Stimulated activated CD8-positive, alpha-beta memory T cell treated with anti-CD3 and anti-CD28 coated beads, Interleukin-2, amount 100 ng/mL, for 1 hour (primary cell): ENCODE data around the gene KLRC2.
"Not testable (repeated sequence)": the region's sequence is repeated elsewhere in the genome, so short reads cannot be mapped to it uniquely, and the experiment has no call there.

Experiments used
- DNase-seq, 2 donors: peaks; one replicate each; pipeline ENCODE4 v3.0.0-alpha.2; 2020; ENCODE audit warnings: low read depth in 2 of 2

Gene KLRC2

GRCh38 chr12:10405294-10405693, 30.5 kb downstream of the KLRC2 start:
- no peak for DNase-seq

DNA sequence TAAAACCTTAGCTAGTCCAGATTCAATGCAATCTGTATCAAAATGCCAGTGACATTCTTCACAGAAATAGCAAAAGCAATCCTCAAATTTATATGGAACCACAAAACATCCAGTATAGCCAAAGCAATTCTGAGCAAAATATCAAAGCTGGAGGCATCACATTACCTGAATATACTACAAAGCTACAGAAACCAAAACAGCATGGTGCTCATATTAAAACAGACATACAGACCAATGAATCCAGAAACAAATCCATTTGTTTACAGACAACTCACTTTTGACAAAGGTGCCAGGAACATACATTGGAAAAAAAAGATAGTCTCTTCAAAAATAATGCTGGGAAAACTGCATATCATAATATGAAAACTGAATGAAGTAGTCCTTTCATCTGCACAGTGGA, 31.0 kb downstream of the KLRC2 start:
- no peak for DNase-seq

GRCh38 chr12:10400829-10401228, 35.0 kb downstream of the KLRC2 start:
- DNase-seq = no peak

DNA sequence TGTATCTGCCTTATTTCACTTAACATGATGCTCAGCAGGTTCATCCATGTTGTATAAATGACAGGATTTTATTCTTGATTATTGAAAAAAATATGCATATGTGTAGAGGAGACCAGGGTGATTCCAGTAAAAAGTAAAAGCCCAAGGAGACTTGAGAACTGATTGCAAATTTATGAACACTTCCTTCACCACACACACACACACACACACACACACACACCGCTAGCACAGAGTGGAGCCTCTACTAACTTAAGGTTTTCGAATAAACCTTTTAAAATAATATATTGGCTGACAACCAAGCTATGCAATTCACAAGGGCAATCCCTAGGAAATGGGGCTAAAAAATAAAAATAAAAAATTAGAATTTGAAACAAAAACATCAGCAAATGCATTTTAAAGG, 37.6 kb downstream of the KLRC2 start:
- DNase-seq = no peak

DNA sequence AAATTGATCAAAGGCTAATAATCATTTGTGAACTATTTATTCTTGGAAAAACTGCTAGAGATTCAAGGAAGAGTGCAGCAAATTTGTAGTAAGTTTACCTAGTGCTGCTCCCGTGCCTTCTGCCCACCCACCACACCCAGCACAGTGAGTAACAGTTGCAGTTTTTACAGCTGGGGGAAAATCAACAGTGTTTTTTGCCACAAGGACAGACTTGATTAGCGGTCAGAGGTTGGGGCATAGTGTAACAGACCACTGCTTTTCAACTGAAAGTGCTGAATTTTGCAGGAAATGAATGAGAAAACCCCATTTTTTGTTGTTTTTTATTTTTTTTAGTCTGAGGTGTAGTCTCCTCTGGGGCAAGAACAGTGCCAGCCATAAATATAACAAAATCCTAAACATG, 38.5 kb downstream of the KLRC2 start:
- DNase-seq = no peak

DNA sequence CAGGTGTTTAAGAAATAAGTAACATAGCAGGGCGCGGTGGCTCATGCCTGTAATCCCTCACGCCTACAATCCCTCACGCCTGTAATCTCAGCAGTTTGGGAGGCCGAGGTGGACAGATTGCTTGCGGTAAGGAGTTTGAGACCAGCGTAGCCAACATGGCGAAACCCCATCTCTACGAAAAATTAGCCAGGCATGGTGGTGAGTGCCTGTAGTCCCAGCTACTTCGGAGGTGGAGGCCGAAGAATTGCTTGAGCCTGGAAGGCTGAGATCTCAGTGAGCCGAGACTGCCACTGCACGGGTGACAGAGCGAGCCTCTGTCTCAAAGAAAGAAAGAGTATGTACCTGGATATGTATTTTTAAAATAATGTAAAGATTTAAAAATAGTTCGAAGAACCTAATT, 39.6 kb downstream of the KLRC2 start:
- DNase-seq = not testable (repeated sequence)

GRCh38 chr12:10395390-10395998, 40.3 kb downstream of the KLRC2 start:
- no peak for DNase-seq

DNA sequence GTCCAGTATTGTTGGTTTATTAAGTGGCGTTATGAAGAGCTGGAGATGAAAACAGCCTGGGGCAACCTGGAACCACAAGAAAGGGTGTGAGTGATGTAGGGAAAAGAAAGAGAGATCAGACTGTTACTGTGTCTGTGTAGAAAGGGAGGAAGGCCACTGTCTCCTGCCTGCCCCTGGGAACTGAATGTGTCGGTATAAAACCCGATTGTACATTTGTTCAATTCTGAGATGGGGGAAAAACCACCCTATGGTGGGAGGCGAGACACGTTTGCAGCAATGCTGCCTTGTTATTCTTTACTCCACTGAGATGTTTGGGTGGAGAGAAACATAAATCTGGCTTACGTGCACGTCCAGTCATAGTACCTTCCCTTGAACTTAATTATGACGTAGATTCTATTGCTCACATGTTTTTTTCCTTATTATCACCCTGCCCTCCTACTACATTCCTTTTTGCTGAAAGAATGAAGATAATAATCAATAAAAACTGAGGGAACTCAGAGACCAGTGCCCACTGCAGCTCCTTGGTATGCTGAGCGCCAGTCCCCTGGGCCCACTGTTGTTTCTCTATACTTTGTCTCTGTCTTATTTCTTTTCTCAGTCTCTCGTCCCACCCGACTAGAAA, 41.2 kb downstream of the KLRC2 start:
- not testable (repeated sequence) for DNase-seq

- no peak for DNase-seq
Observed at GRCh38 chr12:10393291-10393690, 42.5 kb downstream of the KLRC2 start.

- no peak for DNase-seq
Observed at GRCh38 chr12:10392394-10392930, 43.3 kb downstream of the KLRC2 start.

DNA sequence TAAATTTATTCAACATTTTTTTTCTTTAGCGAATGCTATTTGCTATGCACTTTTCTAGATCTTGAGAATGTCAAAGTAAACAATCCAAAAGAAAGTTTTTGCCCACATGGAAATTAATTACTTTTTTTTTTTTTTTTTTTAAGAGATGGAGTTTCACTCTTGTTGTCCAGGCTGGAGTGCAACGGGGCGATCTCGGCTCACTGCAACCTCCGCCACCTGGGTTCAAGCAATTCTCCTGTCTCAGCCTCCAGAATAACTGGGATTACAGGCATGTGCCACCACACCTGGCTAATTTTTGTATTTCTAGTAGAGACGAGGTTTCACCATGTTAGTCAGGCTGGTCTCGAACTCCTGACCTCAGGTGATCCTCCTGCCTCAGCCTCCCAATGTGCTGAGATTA, 44.8 kb downstream of the KLRC2 start:
- not testable (repeated sequence) for DNase-seq

DNA sequence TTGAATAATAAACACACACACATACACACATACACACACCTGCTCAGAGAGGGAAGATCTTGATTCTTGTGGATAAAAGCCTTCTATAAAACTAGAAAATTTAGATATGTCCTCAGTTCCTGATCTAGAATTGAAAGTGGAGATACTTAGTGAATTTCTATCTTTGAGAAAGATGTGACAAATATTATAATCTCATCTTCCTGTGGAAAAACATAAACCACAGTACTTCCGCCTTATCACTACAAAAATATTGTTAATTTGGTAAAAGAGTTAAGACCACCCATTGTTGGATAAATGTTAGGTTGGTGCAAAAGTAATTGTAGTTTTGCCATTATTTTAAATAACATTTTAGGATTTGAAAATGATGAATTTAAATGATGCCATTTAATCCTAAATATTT, 45.9 kb downstream of the KLRC2 start, which contains the start of gene KLRK1:
TSS of gene KLRK1 (minus strand) at position 138 of the 400 bp plus-strand sequence. CDS start 1,231 bp downstream, outside the sequence.
- no peak for DNase-seq

DNA sequence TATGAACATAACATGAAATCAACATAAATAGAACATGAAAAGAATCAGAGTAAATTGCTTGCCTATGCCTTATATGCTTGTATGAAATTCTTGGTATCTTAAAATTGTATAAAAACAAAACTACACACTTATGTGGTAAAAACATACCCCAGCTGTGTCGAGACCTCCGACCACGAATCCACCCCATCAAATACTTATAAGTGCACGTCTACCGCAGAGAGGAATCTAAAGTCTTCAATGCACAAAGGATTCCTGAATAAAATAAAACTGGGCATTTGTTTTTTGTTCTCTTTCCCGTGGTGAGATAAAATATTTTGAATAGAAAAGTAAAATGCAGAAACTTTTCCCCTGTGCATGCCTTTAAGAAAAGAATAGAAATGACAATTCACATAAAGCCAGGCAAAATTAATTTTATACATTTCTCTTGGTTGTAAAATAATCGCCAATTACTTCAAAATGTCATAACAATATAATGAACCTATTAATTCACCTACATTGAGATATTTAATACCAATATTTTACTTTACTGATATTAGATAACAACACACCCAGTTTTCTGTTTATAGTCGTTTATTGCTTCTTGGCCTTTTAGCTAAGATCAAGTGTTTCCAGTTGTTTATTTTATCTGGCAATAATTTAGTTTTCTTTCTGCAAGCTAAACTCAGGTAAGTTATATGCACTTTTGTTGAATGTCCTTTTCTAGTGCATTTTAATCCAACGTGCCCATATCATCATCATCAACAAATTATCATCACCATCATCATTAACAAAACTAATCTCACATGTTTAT, 47.0 kb downstream of the KLRC2 start:
- no peak for DNase-seq

- DNase-seq = not testable (repeated sequence)
Observed at GRCh38 chr12:10387498-10387897, 48.3 kb downstream of the KLRC2 start.

- no peak for DNase-seq
Observed at GRCh38 chr12:10386857-10387256, 49.0 kb downstream of the KLRC2 start.

DNA sequence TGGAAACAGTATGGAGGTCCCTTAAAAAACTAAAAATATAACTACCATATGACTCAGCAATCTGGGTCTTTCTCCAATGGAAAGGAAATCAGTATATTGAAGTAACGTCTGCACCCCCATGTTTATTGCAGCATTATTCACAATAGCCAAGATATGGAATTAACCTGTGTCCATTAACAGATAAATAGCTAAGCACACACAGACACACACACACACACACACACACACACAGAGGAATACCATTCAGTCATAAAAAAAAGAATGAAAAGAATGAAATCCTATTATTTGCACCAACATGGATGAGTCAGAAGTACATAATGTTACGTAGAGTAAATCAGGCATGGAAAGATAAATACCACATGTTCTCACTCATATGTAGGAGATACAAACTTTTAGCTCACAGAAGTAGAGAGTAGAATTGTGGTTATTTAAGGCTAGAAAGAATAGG, 50.6 kb downstream of the KLRC2 start:
- no peak for DNase-seq

DNA sequence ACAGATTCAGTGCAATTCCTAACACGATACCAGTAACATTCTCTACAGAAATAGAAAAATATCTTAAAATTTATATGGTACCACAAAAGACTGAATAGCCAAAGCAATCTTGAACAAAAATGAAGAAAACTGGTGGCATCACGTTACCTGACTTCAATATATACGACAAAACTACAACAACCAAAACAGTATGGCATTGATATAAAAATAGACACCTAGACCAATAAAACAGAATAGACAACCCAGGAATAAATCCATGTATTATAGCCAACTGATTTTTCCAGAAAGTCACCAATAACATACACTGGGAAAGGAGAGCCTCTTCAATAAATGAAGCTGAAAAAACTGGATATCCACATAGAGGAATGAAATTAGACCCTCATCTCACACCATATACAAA, 51.6 kb downstream of the KLRC2 start:
- DNase-seq = no peak

- DNase-seq = no peak
Observed at GRCh38 chr12:10381928-10382628, 53.7 kb downstream of the KLRC2 start.
